Effector CD8-positive, alpha-beta T cell (primary cell): Measurements from ENCODE around the gene RAD51B.

Source experiments
- DNase-seq: peaks from one replicate; lab custom pipeline; 2025; lab: John Stamatoyannopoulos, UW

Gene RAD51B

DNA sequence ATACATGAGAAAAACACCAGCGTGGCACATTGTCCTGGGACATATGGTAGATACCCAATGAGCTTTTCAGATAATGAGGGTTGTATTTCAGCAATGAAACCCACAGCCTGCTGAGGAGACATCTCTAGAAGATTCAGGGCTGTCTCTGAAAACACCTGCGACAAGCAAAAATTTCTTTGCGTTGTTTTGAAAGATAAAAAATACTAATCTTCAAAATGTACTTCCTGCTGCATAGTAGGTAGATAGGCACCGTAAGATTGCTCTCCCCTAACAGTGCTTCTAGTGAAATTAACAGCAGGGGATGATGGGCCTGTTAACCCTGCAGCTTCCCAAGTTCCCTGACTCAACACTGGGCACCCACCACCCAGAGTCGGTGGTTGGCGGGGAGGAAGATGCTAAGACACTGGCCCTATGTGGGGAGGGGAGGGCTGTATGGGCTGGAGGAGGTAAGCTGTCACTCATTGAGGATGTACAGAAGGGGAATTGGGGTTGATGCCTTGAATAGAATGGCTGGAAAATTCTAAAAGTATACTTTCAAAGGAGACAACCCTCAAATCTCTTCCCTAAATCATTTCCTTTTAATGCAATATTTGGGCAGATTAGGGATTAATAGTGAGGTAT, 953.3 kb downstream of the RAD51B start:
- DNase-seq = no peak

DNA sequence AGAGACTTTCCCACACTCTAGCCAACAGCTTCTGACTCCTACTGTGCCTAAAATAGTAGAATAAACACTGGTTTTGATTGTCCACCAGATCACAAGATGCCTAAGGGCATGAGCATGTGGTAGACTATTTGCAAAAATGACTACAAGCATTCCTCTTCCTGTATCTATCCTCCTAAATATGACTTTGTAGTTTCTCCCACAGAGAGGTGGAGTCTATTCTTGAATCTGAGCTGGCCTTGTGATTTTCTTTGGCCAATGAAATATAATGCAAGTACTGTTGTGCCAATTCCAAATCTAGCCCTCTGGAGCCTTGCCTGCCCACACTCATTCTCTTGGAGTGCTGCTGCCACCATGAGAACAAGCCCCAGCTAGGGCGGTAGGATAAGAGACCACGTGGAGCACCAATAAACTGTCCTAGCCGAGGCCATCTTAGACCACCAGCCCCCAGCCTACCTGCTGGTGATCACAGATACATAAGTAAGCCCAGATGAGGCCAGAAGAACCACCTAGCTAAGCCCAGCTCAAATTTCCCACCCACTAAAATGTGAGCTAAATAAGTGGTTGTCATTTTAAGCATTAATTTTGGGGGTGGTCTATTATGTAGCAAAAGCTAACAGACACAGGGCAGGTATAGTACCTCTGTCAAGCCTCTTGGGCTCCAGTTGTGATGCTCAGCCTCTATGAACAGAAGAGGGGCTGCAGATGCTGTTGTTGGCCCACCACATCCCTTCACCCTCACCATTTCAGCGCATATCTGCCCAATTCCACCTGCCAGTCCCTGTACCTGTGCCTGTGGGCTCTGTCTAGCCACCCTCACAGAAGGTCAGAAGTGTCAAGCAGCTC, 955.4 kb downstream of the RAD51B start:
- no peak for DNase-seq

DNA sequence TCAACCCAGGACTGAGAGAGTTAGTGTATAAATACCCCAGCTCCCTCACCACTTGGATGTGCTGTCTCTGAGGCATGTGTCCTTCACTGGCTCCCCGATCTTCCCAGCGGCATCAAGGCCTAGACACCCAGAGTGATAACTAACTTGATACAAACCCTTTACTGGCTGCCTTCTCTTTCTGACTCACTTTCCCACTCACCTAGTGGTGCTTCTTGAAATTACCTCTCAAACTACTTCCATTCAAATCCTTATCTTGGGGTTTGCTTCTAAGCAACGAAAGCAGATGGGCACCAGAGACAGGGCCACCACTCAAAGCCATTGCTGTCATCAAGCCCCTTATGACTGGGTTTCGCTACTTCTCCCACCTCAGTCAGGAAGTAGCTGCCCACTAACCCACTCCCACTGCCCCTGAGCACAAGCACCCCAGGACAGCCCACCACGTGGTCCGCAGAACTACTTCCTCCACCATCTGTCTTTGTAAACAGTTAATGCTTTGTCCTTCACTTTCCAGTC, 956.1 kb downstream of the RAD51B start:
- no peak for DNase-seq

DNA sequence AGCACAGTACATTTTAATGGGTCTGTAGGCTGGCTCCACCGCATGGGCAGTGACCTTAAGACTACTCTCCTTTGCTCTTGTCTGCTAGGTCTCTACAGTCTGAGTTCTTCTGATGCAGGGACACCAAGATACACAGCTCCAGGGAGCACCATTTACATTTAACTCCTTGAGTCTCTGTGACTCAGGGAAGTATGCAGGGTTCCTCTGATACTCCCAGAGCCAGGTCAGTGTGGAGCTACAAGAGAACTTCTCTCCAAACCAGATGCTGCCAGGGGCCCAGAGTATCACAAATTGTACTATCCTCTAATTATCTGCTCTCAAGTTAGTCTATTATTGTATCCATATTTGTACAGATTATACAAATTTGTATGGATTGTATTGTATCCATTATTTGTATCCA, 958.1 kb downstream of the RAD51B start:
- DNase-seq = no peak
